Measurements from ENCODE around the gene DOK3.

The DOK3 gene

DNA sequence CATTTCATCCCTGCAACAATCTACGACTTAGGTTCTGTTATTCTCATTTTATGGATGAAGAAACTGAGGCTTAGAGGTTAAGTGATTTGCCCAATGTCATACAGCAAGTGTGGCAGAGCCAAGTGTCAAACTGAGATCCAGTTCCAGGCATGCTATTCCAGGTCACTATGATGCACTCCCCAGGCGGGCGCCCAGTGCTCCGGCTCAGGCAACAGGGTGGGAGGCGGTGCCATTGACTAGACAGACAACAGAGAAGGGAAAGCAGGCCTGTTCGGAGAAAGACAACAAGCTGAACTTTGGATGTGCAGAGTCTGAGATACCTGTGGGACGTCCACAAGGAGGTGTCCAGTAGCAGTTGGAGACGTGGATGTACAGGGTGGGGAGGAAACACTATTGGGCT, 18.0 kb upstream of the DOK3 start:
- in situ Hi-C loops (cut with MboI; ENCODE audit: low pct_unique_long_range_greater_than_20kb, low sequenced_read_pairs, unreplicated experiment) = no loop called here
- DNase-seq (ENCODE audit: low spot score) = no peak
- no peak for TF ChIP-seq CTCF (IDR thresholded peaks at IDR 0.05; ENCODE audit: extremely low read depth, insufficient read depth, missing control alignments)

- no peak for DNase-seq (ENCODE audit: low spot score)
- in situ Hi-C loops (cut with MboI; ENCODE audit: low pct_unique_long_range_greater_than_20kb, low sequenced_read_pairs, unreplicated experiment) = no loop called here
- TF ChIP-seq CTCF (IDR thresholded peaks at IDR 0.05; ENCODE audit: extremely low read depth, insufficient read depth, missing control alignments) = no peak
Observed at GRCh38 chr5:177526791-177527190, 17.2 kb upstream of the DOK3 start.

DNA sequence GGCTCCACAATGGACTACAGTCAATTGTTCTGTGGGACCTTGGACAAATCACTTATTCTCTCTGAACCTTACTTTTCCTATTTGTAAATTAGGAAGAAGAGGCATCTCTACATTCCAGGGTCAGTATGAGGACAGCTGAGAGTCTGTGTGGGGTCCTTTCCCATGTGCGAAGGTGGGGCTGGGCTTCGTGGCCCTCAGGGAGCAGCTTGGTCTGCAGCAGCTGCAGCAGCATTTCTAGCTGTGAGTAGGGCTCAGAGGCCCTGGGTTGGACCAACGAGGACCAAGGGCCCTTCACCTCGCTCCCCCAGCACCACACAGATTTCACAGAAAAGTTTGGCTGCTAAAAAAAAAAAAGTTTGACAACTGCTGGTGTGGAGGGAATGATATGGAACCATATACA, 16.6 kb upstream of the DOK3 start:
- in situ Hi-C loops (cut with MboI; ENCODE audit: low pct_unique_long_range_greater_than_20kb, low sequenced_read_pairs, unreplicated experiment) = no loop called here
- no peak for DNase-seq (ENCODE audit: low spot score)
- no peak for TF ChIP-seq CTCF (IDR thresholded peaks at IDR 0.05; ENCODE audit: extremely low read depth, insufficient read depth, missing control alignments)

DNA sequence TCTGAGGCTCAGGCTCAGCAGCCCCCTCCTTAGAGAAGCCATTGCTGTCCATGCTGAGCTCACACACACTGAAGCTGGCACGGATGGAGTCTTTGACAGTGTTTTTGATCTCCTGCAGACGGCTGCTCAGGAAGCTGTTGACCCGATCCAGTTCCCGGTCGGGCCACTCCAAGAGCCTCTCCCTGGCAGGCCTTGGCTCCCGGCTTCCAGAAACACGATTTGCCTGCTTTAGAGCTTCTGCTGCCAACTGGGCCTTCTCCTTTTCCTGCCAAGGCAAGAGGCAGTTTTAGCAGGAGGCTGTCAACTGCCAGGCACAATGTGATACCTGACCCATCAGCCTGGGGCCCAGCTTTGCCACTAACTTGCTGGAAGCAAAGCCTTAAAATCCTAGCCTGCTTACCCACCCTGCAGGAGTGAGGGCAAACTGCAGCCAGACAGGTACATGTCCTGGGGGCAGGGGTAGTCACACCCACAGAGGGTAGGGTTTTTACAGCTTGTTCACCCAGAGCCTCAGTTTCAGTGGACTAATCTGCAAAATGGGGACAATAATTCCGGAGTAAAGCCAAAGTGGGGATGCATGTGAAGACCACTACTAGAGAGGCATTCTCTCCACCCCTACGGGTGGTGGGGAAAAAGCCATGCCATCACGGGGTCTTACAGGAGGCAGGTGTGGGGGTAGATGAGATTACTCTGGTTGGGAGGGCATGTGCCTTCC, 15.5 kb upstream of the DOK3 start:
- in situ Hi-C loops (cut with MboI; ENCODE audit: low pct_unique_long_range_greater_than_20kb, low sequenced_read_pairs, unreplicated experiment) = no loop called here
- DNase-seq (ENCODE audit: low spot score) = no peak
- no peak for TF ChIP-seq CTCF (IDR thresholded peaks at IDR 0.05; ENCODE audit: extremely low read depth, insufficient read depth, missing control alignments)

DNA sequence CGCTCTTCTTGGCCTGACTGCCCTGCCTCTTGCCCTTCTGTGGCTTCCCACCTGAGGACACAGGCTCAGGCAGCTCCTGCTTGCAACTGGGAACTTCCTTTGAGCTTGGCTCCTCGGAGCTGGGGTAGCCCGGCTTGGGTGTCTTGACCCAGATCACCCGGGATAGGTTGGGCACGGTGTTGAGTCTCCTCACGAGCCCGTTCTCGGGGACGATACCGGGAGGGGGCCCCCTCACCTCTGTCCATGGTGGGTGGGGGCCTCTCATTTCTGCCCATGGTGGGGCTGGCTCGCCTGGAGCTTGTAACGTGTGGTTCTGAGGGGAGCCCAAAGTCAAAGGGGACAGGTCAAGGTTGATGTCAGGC, 14.9 kb upstream of the DOK3 start:
- no peak for DNase-seq (ENCODE audit: low spot score)
- no peak for TF ChIP-seq CTCF (IDR thresholded peaks at IDR 0.05; ENCODE audit: extremely low read depth, insufficient read depth, missing control alignments)
- in situ Hi-C loops (cut with MboI; ENCODE audit: low pct_unique_long_range_greater_than_20kb, low sequenced_read_pairs, unreplicated experiment) = no loop called here

GRCh38 chr5:177523711-177524538, 14.3 kb upstream of the DOK3 start:
- in situ Hi-C loops (cut with MboI; ENCODE audit: low pct_unique_long_range_greater_than_20kb, low sequenced_read_pairs, unreplicated experiment) = no loop called here
- TF ChIP-seq CTCF (IDR thresholded peaks at IDR 0.05; ENCODE audit: extremely low read depth, insufficient read depth, missing control alignments) = no peak
- no peak for DNase-seq (ENCODE audit: low spot score)
